HUES64 (cell line): ENCODE results near the gene GUK1. TPM values are rescaled to one million over a fixed set of nuclear protein-coding genes. Genes with fewer than 3 reads are reported as not detected.

ENCODE experiments used
- H3K27ac ChIP-seq: 2 replicates; pipeline ENCODE4 v1.7.0; 2013; ENCODE audit warnings: low read depth, low read length, inconsistent platforms
- H3K27me3 ChIP-seq: 2 replicates; pipeline ENCODE4 v1.6.1; 2013; ENCODE audit warnings: mild to moderate bottlenecking, low read length; ENCODE audit not compliant: insufficient read depth
- H3K36me3 ChIP-seq: 2 replicates; pipeline ENCODE4 v1.6.1; 2013; ENCODE audit warnings: mild to moderate bottlenecking, low read length; ENCODE audit not compliant: insufficient read depth
- H3K4me1 ChIP-seq: 2 replicates; pipeline ENCODE4 v1.6.1; 2013; ENCODE audit warnings: mild to moderate bottlenecking, low read length, moderate library complexity; ENCODE audit not compliant: insufficient read depth
- H3K4me3 ChIP-seq: 2 replicates; pipeline ENCODE4 v1.5.1; 2013; ENCODE audit warnings: mild to moderate bottlenecking, low read length, moderate library complexity
- H3K9ac ChIP-seq: 2 replicates; pipeline ENCODE4 v1.6.1; 2013; ENCODE audit warnings: mild to moderate bottlenecking, low read depth, low read length
- H3K9me3 ChIP-seq: 2 replicates; pipeline ENCODE4 v1.6.1; 2013; ENCODE audit warnings: low read depth, low read length; ENCODE audit not compliant: insufficient read depth
- WGBS: fragments of 150-250, 120-280 bp; methylation state at CpG from one replicate; pipeline ENCODE4 v1.1.7; 2013; ENCODE audit warnings: missing lambda C conversion rate; 5-methylcytosine and 5-hydroxymethylcytosine counted together
- polyA plus RNA-seq, 2 experiments: library from polyadenylated mRNA; stranded (reverse); fragments of 50-300 nt; gene quantifications; one replicate each; pipeline ENCODE4 v1.2.3, GENCODE V29; 2013

GUK1 gene
- 85.7 TPM for polyA plus RNA-seq (2013, experiment 1 of 2)
- polyA plus RNA-seq (2013, experiment 2 of 2), result 83.2 TPM

- H3K9ac ChIP-seq, result peak within 1 kb of the TSS; percentile 92
- peak within 1 kb of the TSS; percentile 100 for H3K4me3 ChIP-seq
- no peaks in the 10 kb centered on the region for H3K4me1 ChIP-seq
- WGBS, result under 1% methylated on average over 95 of the region's 95 CpGs
- peak within 1 kb of the TSS; percentile 86 for H3K27ac ChIP-seq
- no peaks in the 10 kb centered on the region for H3K36me3 ChIP-seq
- no peaks in the 10 kb centered on the region for H3K9me3 ChIP-seq
- H3K27me3 ChIP-seq, result peaks cover 35% of the 10 kb centered on the region
Observed at GRCh38 chr1:228139931-228140723, at the start of gene GUK1. Gene GUK1 (plus strand): TSS chr1:228140279. CDS start chr1:228140303, 24 bp downstream.

GRCh38 chr1:228090613-228091081 is 49.4 kb upstream of the GUK1 start:
- Histone ChIP-seq H3K36me3 (peaks cover 11% of the 10 kb centered on the region), H3K9me3 (no peaks in the 10 kb centered on the region; the same call in 1 of the 2 replicates), H3K9ac (no peak overlapping the region), H3K4me3 (no peak overlapping the region), H3K27ac (no peak overlapping the region), H3K4me1 (peaks cover 3% of the 10 kb centered on the region; the same call in 1 of the 2 replicates), H3K27me3 (no peaks in the 10 kb centered on the region)
- WGBS, result 86% methylated on average over 1 of the region's 2 CpGs

GRCh38 chr1:228091084-228091483 is 49.0 kb upstream of the GUK1 start:
- H3K27ac ChIP-seq, result no peak overlapping the region
- H3K4me1 ChIP-seq, result peaks cover 3% of the 10 kb centered on the region; the same call in 1 of the 2 replicates
- no peak overlapping the region for H3K4me3 ChIP-seq
- WGBS, result 91% methylated on average over 4 of the region's 4 CpGs
- no peak overlapping the region for H3K9ac ChIP-seq
- H3K36me3 ChIP-seq, result peaks cover 15% of the 10 kb centered on the region
- no peaks in the 10 kb centered on the region for H3K27me3 ChIP-seq
- H3K9me3 ChIP-seq, result no peaks in the 10 kb centered on the region; the same call in 1 of the 2 replicates

GRCh38 chr1:228092342-228093049 is 47.6 kb upstream of the GUK1 start:
- Histone ChIP-seq H3K9me3 (no peaks in the 10 kb centered on the region; the same call in 1 of the 2 replicates), H3K9ac (no peak overlapping the region), H3K27me3 (no peaks in the 10 kb centered on the region), H3K4me3 (no peak overlapping the region), H3K36me3 (peaks cover 25% of the 10 kb centered on the region), H3K4me1 (no peaks in the 10 kb centered on the region), H3K27ac (no peak overlapping the region)
- 94% methylated on average over 11 of the region's 11 CpGs for whole genome bisulfite sequencing

GRCh38 chr1:228093050-228093906 is 46.8 kb upstream of the GUK1 start:
- H3K4me3 ChIP-seq, result no peak overlapping the region
- H3K36me3 ChIP-seq, result peaks cover 28% of the 10 kb centered on the region
- H3K9ac ChIP-seq, result no peak overlapping the region
- no peaks in the 10 kb centered on the region; the same call in 1 of the 2 replicates for H3K9me3 ChIP-seq
- H3K27me3 ChIP-seq, result no peaks in the 10 kb centered on the region
- no peaks in the 10 kb centered on the region for H3K4me1 ChIP-seq
- H3K27ac ChIP-seq, result no peak overlapping the region
- 96% methylated on average over 20 of the region's 20 CpGs for WGBS

- no peak overlapping the region for H3K9ac ChIP-seq
- H3K27ac ChIP-seq, result no peak overlapping the region
- H3K4me3 ChIP-seq, result no peak overlapping the region
- H3K9me3 ChIP-seq, result no peaks in the 10 kb centered on the region; the same call in 1 of the 2 replicates
- H3K4me1 ChIP-seq, result no peaks in the 10 kb centered on the region
- H3K36me3 ChIP-seq, result peaks cover 35% of the 10 kb centered on the region
- 88% methylated on average over 13 of the region's 13 CpGs for WGBS
- no peaks in the 10 kb centered on the region for H3K27me3 ChIP-seq
Observed at GRCh38 chr1:228094432-228095016, 45.6 kb upstream of the GUK1 start.

- Histone ChIP-seq H3K4me1 (no peaks in the 10 kb centered on the region), H3K4me3 (no peak overlapping the region), H3K27me3 (no peaks in the 10 kb centered on the region), H3K9me3 (no peaks in the 10 kb centered on the region; the same call in 1 of the 2 replicates), H3K27ac (no peak overlapping the region), H3K9ac (no peak overlapping the region), H3K36me3 (peaks cover 42% of the 10 kb centered on the region)
- WGBS, result 99% methylated on average over 3 of the region's 4 CpGs
Observed at GRCh38 chr1:228095161-228095560, 44.9 kb upstream of the GUK1 start.

- Histone ChIP-seq H3K27ac (no peak overlapping the region), H3K9me3 (no peaks in the 10 kb centered on the region; the same call in 1 of the 2 replicates), H3K4me1 (no peaks in the 10 kb centered on the region), H3K4me3 (no peak overlapping the region), H3K27me3 (no peaks in the 10 kb centered on the region), H3K36me3 (peaks cover 48% of the 10 kb centered on the region), H3K9ac (no peak overlapping the region)
- 94% methylated on average over 8 of the region's 8 CpGs for WGBS
Observed at GRCh38 chr1:228095938-228096337, 44.1 kb upstream of the GUK1 start.

- H3K4me1 ChIP-seq, result no peaks in the 10 kb centered on the region
- peaks cover 53% of the 10 kb centered on the region for H3K36me3 ChIP-seq
- no peaks in the 10 kb centered on the region; the same call in 1 of the 2 replicates for H3K9me3 ChIP-seq
- no peak overlapping the region for H3K9ac ChIP-seq
- H3K4me3 ChIP-seq, result no peak overlapping the region
- WGBS, result 95% methylated on average over 13 of the region's 13 CpGs
- no peak overlapping the region for H3K27ac ChIP-seq
- no peaks in the 10 kb centered on the region for H3K27me3 ChIP-seq
Observed at GRCh38 chr1:228096416-228097332, 43.4 kb upstream of the GUK1 start.
